ENCODE measurements around the gene SELENOP. TPM values are rescaled to one million over a fixed set of nuclear protein-coding genes. Genes with fewer than 3 reads are reported as not detected.

Gene SELENOP
- total and polyA plus RNA-seq, 2 of the 13 experiments (the other 11 are each of a cell fraction or from before 2014, with no cell fraction given), result 1,895 to 2,083 TPM

- TF ChIP-seq, protein P1, sequence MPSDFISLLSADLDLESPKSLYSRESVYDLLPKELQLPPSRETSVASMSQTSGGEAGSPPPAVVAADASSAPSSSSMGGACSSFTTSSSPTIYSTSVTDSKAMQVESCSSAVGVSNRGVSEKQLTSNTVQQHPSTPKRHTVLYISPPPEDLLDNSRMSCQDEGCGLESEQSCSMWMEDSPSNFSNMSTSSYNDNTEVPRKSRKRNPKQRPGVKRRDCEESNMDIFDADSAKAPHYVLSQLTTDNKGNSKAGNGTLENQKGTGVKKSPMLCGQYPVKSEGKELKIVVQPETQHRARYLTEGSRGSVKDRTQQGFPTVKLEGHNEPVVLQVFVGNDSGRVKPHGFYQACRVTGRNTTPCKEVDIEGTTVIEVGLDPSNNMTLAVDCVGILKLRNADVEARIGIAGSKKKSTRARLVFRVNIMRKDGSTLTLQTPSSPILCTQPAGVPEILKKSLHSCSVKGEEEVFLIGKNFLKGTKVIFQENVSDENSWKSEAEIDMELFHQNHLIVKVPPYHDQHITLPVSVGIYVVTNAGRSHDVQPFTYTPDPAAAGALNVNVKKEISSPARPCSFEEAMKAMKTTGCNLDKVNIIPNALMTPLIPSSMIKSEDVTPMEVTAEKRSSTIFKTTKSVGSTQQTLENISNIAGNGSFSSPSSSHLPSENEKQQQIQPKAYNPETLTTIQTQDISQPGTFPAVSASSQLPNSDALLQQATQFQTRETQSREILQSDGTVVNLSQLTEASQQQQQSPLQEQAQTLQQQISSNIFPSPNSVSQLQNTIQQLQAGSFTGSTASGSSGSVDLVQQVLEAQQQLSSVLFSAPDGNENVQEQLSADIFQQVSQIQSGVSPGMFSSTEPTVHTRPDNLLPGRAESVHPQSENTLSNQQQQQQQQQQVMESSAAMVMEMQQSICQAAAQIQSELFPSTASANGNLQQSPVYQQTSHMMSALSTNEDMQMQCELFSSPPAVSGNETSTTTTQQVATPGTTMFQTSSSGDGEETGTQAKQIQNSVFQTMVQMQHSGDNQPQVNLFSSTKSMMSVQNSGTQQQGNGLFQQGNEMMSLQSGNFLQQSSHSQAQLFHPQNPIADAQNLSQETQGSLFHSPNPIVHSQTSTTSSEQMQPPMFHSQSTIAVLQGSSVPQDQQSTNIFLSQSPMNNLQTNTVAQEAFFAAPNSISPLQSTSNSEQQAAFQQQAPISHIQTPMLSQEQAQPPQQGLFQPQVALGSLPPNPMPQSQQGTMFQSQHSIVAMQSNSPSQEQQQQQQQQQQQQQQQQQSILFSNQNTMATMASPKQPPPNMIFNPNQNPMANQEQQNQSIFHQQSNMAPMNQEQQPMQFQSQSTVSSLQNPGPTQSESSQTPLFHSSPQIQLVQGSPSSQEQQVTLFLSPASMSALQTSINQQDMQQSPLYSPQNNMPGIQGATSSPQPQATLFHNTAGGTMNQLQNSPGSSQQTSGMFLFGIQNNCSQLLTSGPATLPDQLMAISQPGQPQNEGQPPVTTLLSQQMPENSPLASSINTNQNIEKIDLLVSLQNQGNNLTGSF (CRISPR knock-in tag; IDR thresholded peaks at IDR 0.05), result no peak
- TF ChIP-seq TBX2 (CRISPR knock-in tag; IDR thresholded peaks at IDR 0.05; ENCODE audit: borderline replicate concordance) (peak; percentile 69; the same call in 1 of the 2 replicates), ZNF274 (CRISPR knock-in tag; IDR thresholded peaks at IDR 0.05) (no peak), FOXJ3 (CRISPR knock-in tag; IDR thresholded peaks at IDR 0.05; ENCODE audit: borderline replicate concordance) (peak; percentile 86; the same call in 1 of the 2 replicates), ZNF569 (CRISPR knock-in tag; IDR thresholded peaks at IDR 0.05; ENCODE audit: borderline replicate concordance) (no peak), SAP130 (CRISPR knock-in tag; IDR thresholded peaks at IDR 0.05; ENCODE audit: low read depth) (peak; percentile 85), ZNF224 (CRISPR knock-in tag; IDR thresholded peaks at IDR 0.05) (no peak), JUND (CRISPR knock-in tag; IDR thresholded peaks at IDR 0.05) (no peak), ZNF790 (CRISPR knock-in tag; IDR thresholded peaks at IDR 0.05; ENCODE audit: borderline replicate concordance) (no peak), FOSL1 (CRISPR knock-in tag; IDR thresholded peaks at IDR 0.05; ENCODE audit: borderline replicate concordance) (no peak), ZUFSP (CRISPR knock-in tag; IDR thresholded peaks at IDR 0.05; ENCODE audit: borderline replicate concordance) (no peak), SMARCE1 (IDR thresholded peaks at IDR 0.05; ENCODE audit: borderline replicate concordance) (no peak), ZXDC (CRISPR knock-in tag; IDR thresholded peaks at IDR 0.05) (no peak), NR1H2 (CRISPR knock-in tag; IDR thresholded peaks at IDR 0.05; ENCODE audit: borderline replicate concordance, low read depth) (no peak)
- TF ChIP-seq, protein P2, sequence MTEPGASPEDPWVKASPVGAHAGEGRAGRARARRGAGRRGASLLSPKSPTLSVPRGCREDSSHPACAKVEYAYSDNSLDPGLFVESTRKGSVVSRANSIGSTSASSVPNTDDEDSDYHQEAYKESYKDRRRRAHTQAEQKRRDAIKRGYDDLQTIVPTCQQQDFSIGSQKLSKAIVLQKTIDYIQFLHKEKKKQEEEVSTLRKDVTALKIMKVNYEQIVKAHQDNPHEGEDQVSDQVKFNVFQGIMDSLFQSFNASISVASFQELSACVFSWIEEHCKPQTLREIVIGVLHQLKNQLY (CRISPR knock-in tag; IDR thresholded peaks at IDR 0.05), result no peak; the same call in 1 of the 2 replicates
- TF ChIP-seq, protein P3, sequence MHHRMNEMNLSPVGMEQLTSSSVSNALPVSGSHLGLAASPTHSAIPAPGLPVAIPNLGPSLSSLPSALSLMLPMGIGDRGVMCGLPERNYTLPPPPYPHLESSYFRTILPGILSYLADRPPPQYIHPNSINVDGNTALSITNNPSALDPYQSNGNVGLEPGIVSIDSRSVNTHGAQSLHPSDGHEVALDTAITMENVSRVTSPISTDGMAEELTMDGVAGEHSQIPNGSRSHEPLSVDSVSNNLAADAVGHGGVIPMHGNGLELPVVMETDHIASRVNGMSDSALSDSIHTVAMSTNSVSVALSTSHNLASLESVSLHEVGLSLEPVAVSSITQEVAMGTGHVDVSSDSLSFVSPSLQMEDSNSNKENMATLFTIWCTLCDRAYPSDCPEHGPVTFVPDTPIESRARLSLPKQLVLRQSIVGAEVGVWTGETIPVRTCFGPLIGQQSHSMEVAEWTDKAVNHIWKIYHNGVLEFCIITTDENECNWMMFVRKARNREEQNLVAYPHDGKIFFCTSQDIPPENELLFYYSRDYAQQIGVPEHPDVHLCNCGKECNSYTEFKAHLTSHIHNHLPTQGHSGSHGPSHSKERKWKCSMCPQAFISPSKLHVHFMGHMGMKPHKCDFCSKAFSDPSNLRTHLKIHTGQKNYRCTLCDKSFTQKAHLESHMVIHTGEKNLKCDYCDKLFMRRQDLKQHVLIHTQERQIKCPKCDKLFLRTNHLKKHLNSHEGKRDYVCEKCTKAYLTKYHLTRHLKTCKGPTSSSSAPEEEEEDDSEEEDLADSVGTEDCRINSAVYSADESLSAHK (CRISPR knock-in tag; IDR thresholded peaks at IDR 0.05; ENCODE audit: borderline replicate concordance), result no peak
Observed at GRCh38 chr5:42824347-42824976, 12.8 kb upstream of the SELENOP start (continued).
